ENCODE measurements around the gene SPON1. TPM values are rescaled to one million over a fixed set of nuclear protein-coding genes. Genes with fewer than 3 reads are reported as not detected.
A peak's percentile ranks its signal among the peaks of the same experiment; 100 is the strongest.

The SPON1 gene
- polyA plus RNA-seq, 2 of the 4 experiments (the other 2 are of a cell fraction) = not detected

DNA sequence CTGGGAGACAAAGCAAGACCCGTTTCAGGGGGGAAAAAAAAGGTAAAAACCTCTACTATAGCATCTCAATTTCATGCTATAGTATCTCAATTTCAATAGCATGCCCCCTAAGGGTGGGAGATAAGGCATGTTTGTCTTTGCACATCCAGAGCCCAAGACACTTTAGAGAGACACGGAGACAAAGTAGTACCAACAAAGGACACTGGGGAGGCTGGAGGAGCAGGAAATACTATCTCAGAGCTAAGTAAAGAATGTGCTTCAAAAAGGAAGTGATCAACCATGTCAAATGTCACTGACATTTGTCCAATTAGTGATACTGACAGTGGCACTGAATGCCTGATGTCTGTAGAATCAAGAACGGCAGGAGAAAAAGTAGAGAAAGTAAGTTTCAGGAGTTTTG lies 327.9 kb downstream of the SPON1 start (continued):
- TF ChIP-seq, protein P1, sequence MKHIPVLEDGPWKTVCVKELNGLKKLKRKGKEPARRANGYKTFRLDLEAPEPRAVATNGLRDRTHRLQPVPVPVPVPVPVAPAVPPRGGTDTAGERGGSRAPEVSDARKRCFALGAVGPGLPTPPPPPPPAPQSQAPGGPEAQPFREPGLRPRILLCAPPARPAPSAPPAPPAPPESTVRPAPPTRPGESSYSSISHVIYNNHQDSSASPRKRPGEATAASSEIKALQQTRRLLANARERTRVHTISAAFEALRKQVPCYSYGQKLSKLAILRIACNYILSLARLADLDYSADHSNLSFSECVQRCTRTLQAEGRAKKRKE (CRISPR knock-in tag; IDR thresholded peaks at IDR 0.05; ENCODE audit: low read depth) = no peak

DNA sequence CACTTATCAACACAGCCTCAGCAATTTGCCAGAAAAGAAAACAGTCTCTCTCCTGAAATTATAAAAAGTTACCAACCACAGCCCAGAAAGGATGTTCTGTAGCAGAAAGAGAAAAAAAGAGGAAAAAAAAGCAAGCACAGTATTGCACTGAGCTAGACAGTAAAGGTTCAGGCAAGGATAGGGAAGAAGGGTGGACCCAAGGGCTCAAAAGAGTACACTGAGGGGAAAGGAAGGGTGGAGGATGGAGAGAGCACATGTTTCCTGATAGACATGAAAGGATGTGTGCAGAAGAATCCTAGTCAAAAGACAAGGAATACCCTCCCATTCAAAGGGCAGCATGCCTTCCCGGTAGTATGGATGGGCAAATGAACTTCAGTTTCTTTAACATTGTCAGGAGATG lies 337.4 kb downstream of the SPON1 start:
- FAIRE-seq (no peak), ATAC-seq (no peak), DNase-seq (ENCODE audit: low read depth in 1 of 2, low spot score in 1 of 2) (no peak)
- no peak overlapping the region for H3K27ac ChIP-seq
- H3K4me2 ChIP-seq = no peak overlapping the region
- no peaks in the 10 kb centered on the region for H3K9me3 ChIP-seq
- CTCF ChIA-PET = interaction anchor here (0.7 to 14.0 kb wide), 31 partner anchors 9 to 239 kb away, joined by 3 to 258 read pairs (median 6); no protein-coding TSS in a partner anchor
- peaks cover 7% of the 10 kb centered on the region; the same call in 2 of the 3 replicates for H3K4me1 ChIP-seq
- POLR2A ChIA-PET = interaction anchor here (1.2 kb wide), 1 partner anchor 156 kb away, joined by 8 read pairs; no protein-coding TSS in a partner anchor
- TF ChIP-seq ZNF302 (CRISPR knock-in tag; IDR thresholded peaks at IDR 0.05) = no peak
- TF ChIP-seq HOXB13 (CRISPR knock-in tag; IDR thresholded peaks at IDR 0.05; ENCODE audit: low read depth) = no peak
- TF ChIP-seq RFX5 (IDR thresholded peaks at IDR 0.05) = no peak
- TF ChIP-seq, protein P2, sequence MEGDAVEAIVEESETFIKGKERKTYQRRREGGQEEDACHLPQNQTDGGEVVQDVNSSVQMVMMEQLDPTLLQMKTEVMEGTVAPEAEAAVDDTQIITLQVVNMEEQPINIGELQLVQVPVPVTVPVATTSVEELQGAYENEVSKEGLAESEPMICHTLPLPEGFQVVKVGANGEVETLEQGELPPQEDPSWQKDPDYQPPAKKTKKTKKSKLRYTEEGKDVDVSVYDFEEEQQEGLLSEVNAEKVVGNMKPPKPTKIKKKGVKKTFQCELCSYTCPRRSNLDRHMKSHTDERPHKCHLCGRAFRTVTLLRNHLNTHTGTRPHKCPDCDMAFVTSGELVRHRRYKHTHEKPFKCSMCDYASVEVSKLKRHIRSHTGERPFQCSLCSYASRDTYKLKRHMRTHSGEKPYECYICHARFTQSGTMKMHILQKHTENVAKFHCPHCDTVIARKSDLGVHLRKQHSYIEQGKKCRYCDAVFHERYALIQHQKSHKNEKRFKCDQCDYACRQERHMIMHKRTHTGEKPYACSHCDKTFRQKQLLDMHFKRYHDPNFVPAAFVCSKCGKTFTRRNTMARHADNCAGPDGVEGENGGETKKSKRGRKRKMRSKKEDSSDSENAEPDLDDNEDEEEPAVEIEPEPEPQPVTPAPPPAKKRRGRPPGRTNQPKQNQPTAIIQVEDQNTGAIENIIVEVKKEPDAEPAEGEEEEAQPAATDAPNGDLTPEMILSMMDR (IDR thresholded peaks at IDR 0.05) = no peak
- TF ChIP-seq, protein P3, sequence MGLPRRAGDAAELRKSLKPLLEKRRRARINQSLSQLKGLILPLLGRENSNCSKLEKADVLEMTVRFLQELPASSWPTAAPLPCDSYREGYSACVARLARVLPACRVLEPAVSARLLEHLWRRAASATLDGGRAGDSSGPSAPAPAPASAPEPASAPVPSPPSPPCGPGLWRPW (IDR thresholded peaks at IDR 0.05) = no peak
- H3K4me3 ChIP-seq = no peak overlapping the region
- 92% methylated on average over 1 of the region's 1 CpG for WGBS (ENCODE audit: missing lambda C conversion rate)

DNA sequence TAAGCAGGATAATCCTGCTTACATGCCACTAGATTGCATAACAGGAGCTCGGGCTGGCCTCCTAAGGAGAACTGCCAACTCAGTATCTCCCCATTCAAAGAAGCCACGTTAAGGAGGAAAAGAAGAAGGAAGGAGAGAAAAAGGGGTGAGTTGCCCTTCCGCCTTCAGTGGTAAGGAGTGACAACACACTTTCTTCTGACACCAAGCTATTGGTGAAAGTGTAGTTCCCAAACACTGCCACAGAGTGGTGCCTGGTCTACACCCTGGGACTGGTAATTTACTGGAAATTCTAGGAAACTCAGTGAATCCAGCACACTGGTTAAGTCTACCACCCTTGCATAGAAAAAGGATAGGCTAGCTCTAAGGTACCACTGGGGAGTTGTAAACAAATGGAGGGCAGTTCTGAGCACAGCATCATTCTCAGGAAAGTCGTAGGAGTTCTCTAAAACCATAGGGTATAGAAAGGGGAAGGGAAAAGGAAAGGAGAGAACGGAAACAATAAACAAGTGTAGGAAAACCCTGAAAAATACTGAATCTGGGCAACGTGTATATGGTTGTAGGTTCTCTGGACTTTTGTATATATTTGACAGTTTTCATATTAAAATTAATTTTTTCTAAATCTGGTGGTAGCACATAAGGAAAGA lies 338.3 kb downstream of the SPON1 start:
- CTCF ChIA-PET = interaction anchor here (0.6 to 14.0 kb wide), 57 partner anchors 8 to 1930 kb away, joined by 3 to 258 read pairs (median 6); no protein-coding TSS in a partner anchor
- peak overlapping the region; percentile 43 for H3K4me2 ChIP-seq
- no peaks in the 10 kb centered on the region for H3K9me3 ChIP-seq
- H3K27ac ChIP-seq = peak overlapping the region in 1 of 2 experiments; percentile 65; a peak in 3 of 6 replicates
- H3K4me1 ChIP-seq = peaks cover 7% of the 10 kb centered on the region; the same call in 2 of the 3 replicates
- peak; percentile 97 to 98 for ATAC-seq
- peak; percentile 91 for FAIRE-seq
- 29% methylated on average over 6 of the region's 6 CpGs for WGBS (ENCODE audit: missing lambda C conversion rate)
- POLR2A ChIA-PET = interaction anchor here (1.0 to 1.5 kb wide), 5 partner anchors 9 to 155 kb away, joined by 3 to 10 read pairs (median 6); no protein-coding TSS in a partner anchor
- peak; percentile 69 to 75 for DNase-seq (ENCODE audit: low read depth in 1 of 2, low spot score in 1 of 2)
- no peak overlapping the region for H3K4me3 ChIP-seq
- TF ChIP-seq, protein P2 (IDR thresholded peaks at IDR 0.05) = peak; percentile 91
- peak; percentile 90 for TF ChIP-seq SMC3 (IDR thresholded peaks at IDR 0.05)
- no peak for TF ChIP-seq RNF2 (IDR thresholded peaks at IDR 0.05; ENCODE audit: borderline replicate concordance, low read depth)
- TF ChIP-seq RAD21 (conservative IDR thresholded peaks at IDR 0.05 in 1 of 2, IDR thresholded peaks at IDR 0.05 in 1 of 2) = peak; percentile 92 to 96
- no peak for TF ChIP-seq JUN (IDR thresholded peaks at IDR 0.05)

DNA sequence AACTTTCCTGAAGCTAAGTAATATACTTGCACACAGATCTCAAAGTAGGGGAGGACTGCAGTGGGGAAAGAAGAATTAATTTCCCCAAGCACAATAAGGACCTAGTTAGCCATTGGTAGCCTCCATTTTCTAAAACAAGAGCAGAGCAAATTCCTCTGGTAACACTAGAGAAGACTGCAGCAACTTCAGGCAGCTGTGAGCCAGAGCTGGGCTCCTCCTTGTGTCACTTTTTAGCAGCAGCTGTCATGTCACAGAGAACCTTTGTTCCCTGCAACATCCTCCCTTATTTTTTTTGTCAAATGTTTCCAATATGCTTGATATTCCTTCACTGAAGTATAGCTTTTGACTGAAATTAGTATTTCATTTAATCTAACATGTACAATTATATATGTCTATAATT lies 342.1 kb downstream of the SPON1 start:
- Histone ChIP-seq H3K27ac (no peak overlapping the region), H3K4me3 (no peak overlapping the region), H3K4me1 (peaks cover 31% of the 10 kb centered on the region), H3K9me3 (no peaks in the 10 kb centered on the region), H3K4me2 (no peak overlapping the region)
- POLR2A ChIA-PET = interaction anchor here (0.5 kb wide), 1 partner anchor 118 kb away, joined by 6 read pairs; no protein-coding TSS in a partner anchor
- TF ChIP-seq TP53 (CRISPR knock-in tag; IDR thresholded peaks at IDR 0.05) (no peak), FOXS1 (CRISPR knock-in tag; IDR thresholded peaks at IDR 0.05) (no peak), GATA3 (IDR thresholded peaks at IDR 0.05; ENCODE audit: borderline replicate concordance) (no peak), NR3C1 (IDR thresholded peaks at IDR 0.05) (no peak), RNF2 (IDR thresholded peaks at IDR 0.05; ENCODE audit: borderline replicate concordance, low read depth) (no peak), PHF8 (IDR thresholded peaks at IDR 0.05; ENCODE audit: borderline replicate concordance, low read depth) (no peak), CBX8 (IDR thresholded peaks at IDR 0.05) (no peak)
- TF ChIP-seq, protein P4, sequence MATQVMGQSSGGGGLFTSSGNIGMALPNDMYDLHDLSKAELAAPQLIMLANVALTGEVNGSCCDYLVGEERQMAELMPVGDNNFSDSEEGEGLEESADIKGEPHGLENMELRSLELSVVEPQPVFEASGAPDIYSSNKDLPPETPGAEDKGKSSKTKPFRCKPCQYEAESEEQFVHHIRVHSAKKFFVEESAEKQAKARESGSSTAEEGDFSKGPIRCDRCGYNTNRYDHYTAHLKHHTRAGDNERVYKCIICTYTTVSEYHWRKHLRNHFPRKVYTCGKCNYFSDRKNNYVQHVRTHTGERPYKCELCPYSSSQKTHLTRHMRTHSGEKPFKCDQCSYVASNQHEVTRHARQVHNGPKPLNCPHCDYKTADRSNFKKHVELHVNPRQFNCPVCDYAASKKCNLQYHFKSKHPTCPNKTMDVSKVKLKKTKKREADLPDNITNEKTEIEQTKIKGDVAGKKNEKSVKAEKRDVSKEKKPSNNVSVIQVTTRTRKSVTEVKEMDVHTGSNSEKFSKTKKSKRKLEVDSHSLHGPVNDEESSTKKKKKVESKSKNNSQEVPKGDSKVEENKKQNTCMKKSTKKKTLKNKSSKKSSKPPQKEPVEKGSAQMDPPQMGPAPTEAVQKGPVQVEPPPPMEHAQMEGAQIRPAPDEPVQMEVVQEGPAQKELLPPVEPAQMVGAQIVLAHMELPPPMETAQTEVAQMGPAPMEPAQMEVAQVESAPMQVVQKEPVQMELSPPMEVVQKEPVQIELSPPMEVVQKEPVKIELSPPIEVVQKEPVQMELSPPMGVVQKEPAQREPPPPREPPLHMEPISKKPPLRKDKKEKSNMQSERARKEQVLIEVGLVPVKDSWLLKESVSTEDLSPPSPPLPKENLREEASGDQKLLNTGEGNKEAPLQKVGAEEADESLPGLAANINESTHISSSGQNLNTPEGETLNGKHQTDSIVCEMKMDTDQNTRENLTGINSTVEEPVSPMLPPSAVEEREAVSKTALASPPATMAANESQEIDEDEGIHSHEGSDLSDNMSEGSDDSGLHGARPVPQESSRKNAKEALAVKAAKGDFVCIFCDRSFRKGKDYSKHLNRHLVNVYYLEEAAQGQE (IDR thresholded peaks at IDR 0.05) = no peak
- CTCF ChIA-PET = interaction anchor here (0.9 to 14.0 kb wide), 6 partner anchors 13 to 162 kb away, joined by 3 to 258 read pairs (median 4); no protein-coding TSS in a partner anchor
- DNase-seq (ENCODE audit: low read depth in 1 of 2, low spot score in 1 of 2) (no peak), FAIRE-seq (no peak), ATAC-seq (no peak)

Measured in A549 (cell line).